PC-3 (cell line): ENCODE results near the gene DNHD1. TPM values are rescaled to one million over a fixed set of nuclear protein-coding genes. Genes with fewer than 3 reads are reported as not detected.

Experiments used
- ATAC-seq: fragments of 200-7000 bp; cut with Tn5 transposase; 2 replicates; pipeline ENCODE4 v1.9.1; 2020; ENCODE audit warnings: mild to moderate bottlenecking, moderate library complexity
- BruUV-seq: library from RNA; stranded (reverse); fragments of 400-500 nt; replicated peaks from 2 replicates; lab custom pipeline; 2021; lab: Mats Ljungman, UMichigan
- CTCF ChIA-PET: fragments of 300-600 bp; sonication (Branson Sonifier 250); formaldehyde crosslinking; loops from one replicate; lab custom pipeline; 2022; ENCODE audit warnings: antibody characterized with exemption; lab: Charles Lee
- POLR2A ChIA-PET: fragments of 300-600 bp; sonication (Branson Sonifier 250); formaldehyde crosslinking; loops from one replicate; lab custom pipeline; 2022; ENCODE audit warnings: antibody characterized with exemption; ENCODE audit not compliant: unreplicated experiment; lab: Charles Lee
- DNase-seq: peaks from one replicate; pipeline ENCODE4 v3.0.0-alpha.2; 2015
- H2AFZ ChIP-seq: fragments of 300-600 bp; sonication (generic); 2 replicates; pipeline ENCODE4 v1.6.0; 2016; ENCODE audit warnings: antibody characterized with exemption, low read length
- H3F3A ChIP-seq: fragments of 300-600 bp; sonication (generic); one replicate; pipeline ENCODE4 v1.6.0; 2017; ENCODE audit warnings: antibody characterized with exemption, low read length, control low read depth, mild to moderate bottlenecking; ENCODE audit not compliant: unreplicated experiment
- H3K27ac ChIP-seq: fragments of 300-600 bp; sonication (generic); 2 replicates; pipeline ENCODE4 v1.5.1; 2016; ENCODE audit warnings: mild to moderate bottlenecking, low read length
- H3K27me3 ChIP-seq: fragments of 300-600 bp; sonication (generic); 2 replicates; pipeline ENCODE4 v1.6.1; 2016; ENCODE audit warnings: low read length, mixed read lengths
- H3K36me3 ChIP-seq: fragments of 300-600 bp; sonication (generic); 2 replicates; pipeline ENCODE4 v1.6.1; 2016; ENCODE audit warnings: low read depth, mixed run types, low read length, mixed read lengths
- H3K4me1 ChIP-seq: fragments of 300-600 bp; sonication (generic); 2 replicates; pipeline ENCODE4 v1.5.1; 2016; ENCODE audit warnings: low read length; ENCODE audit not compliant: insufficient read depth
- H3K4me2 ChIP-seq: fragments of 300-600 bp; sonication (generic); 2 replicates; pipeline ENCODE4 v1.6.0; 2016; ENCODE audit warnings: low read length
- H3K4me3 ChIP-seq: fragments of 300-600 bp; sonication (generic); 2 replicates; pipeline ENCODE4 v1.5.1; 2016; ENCODE audit warnings: mild to moderate bottlenecking, low read length, mixed read lengths
- H3K79me2 ChIP-seq: fragments of 300-600 bp; sonication (generic); 2 replicates; pipeline ENCODE4 v1.6.1; 2017; ENCODE audit warnings: low read length, mixed read lengths
- H3K9ac ChIP-seq: fragments of 300-600 bp; sonication (generic); 2 replicates; pipeline ENCODE4 v1.6.0; 2016; ENCODE audit warnings: mild to moderate bottlenecking, low read length
- H3K9me2 ChIP-seq: fragments of 300-600 bp; sonication (generic); replicated peaks from 2 replicates; pipeline ENCODE4 v1.6.1; 2016; ENCODE audit warnings: mixed run types, low read length, mixed read lengths
- H3K9me3 ChIP-seq: fragments of 300-600 bp; sonication (generic); 2 replicates; pipeline ENCODE4 v1.6.1; 2016; ENCODE audit warnings: low read length, mixed read lengths
- H4K20me1 ChIP-seq: fragments of 300-600 bp; sonication (generic); 2 replicates; pipeline ENCODE4 v1.6.1; 2016; ENCODE audit warnings: low read length, mixed read lengths
- EZH2 ChIP-seq: fragments of 300-600 bp; sonication (generic); IDR thresholded peaks from one replicate; pipeline ENCODE4 v1.6.1; 2017; ENCODE audit warnings: antibody characterized with exemption, mild to moderate bottlenecking, low read length; ENCODE audit not compliant: unreplicated experiment
- EZH2phosphoT487 ChIP-seq: fragments of 300-600 bp; sonication (generic); IDR thresholded peaks from 2 replicates; pipeline ENCODE4 v1.6.1; 2018; ENCODE audit warnings: mild to moderate bottlenecking, antibody characterized with exemption, low read length, borderline replicate concordance
- intact Hi-C: fragments of 100-400 bp; cut with micrococcal nuclease; formaldehyde crosslinking; loops from 2 replicates; pipeline ENCODE4 v1.9.0; 2023
- total RNA-seq: library from RNA; depleted of rRNA; stranded (reverse); fragments of >200 nt; gene quantifications from 2 replicates; pipeline ENCODE4 v1.2.3, GENCODE V29; 2014
- TF ChIP-seq, protein P1 (sequence below): fragments of 300-600 bp; sonication (generic); conservative IDR thresholded peaks from 2 replicates; pipeline ENCODE4 v1.5.1; 2017; ENCODE audit warnings: antibody characterized with exemption, low read depth, mild to moderate bottlenecking, low read length

Gene DNHD1
- total RNA-seq, 1 experiment from 2014 or later = 9.3 TPM

DNA sequence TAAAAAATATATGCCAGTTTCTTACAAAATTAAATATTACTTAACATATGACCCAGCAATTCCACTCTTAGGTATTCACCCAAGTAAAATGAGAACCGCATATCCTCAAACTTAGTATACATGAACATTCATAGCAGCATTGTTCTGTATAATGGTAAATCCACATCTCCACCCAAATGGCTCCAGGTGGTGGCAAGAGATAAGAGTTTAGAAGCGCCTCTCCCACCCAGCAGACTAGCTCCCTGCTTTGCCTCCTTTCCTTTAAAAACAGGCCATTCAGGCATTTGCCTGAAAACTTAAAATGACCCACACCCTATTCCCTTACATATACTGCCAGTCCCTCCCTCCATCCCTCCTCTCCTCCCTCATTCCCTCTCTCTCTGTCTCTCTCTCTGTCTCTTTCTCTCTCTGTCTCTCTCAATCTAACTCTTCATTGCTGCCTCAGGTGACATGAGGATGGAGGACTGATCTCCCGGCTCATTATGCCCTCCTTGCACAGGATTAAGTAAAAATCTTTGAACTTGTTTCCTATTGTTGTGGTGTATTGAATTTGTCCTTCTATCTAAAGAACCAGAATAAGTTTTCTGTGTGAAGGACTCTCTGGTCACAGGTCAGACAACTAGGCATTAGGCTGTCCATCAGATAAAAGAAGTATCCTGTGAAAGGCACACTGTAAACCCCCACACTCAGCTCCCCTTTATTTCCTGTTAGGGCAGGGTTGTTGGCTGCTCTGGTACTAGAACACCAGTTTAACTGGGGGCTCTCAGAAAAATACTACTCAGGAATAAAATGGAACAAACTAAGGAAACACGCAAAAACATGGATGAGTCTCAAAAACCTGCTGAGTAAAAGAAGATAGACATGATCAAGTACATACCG lies 58.0 kb downstream of the DNHD1 start:
- Histone ChIP-seq H3K9me3 (no peaks in the 10 kb centered on the region), H2AFZ (no peak overlapping the region), H3K79me2 (no peaks in the 10 kb centered on the region), H3K9ac (no peak overlapping the region), H3K4me3 (no peak overlapping the region), H3K9me2 (no peaks in the 10 kb centered on the region), H4K20me1 (no peaks in the 10 kb centered on the region), H3K36me3 (no peaks in the 10 kb centered on the region), H3F3A (no peaks in the 10 kb centered on the region), H3K4me1 (no peaks in the 10 kb centered on the region), H3K27ac (no peak overlapping the region), H3K27me3 (no peaks in the 10 kb centered on the region), H3K4me2 (no peak overlapping the region)
- intact Hi-C loops = no loop called here
- ChIA-PET POLR2A (no interaction called here), CTCF (no interaction called here)
- TF ChIP-seq EZH2phosphoT487 = no peak
- no peak for TF ChIP-seq EZH2
- TF ChIP-seq, protein P1, sequence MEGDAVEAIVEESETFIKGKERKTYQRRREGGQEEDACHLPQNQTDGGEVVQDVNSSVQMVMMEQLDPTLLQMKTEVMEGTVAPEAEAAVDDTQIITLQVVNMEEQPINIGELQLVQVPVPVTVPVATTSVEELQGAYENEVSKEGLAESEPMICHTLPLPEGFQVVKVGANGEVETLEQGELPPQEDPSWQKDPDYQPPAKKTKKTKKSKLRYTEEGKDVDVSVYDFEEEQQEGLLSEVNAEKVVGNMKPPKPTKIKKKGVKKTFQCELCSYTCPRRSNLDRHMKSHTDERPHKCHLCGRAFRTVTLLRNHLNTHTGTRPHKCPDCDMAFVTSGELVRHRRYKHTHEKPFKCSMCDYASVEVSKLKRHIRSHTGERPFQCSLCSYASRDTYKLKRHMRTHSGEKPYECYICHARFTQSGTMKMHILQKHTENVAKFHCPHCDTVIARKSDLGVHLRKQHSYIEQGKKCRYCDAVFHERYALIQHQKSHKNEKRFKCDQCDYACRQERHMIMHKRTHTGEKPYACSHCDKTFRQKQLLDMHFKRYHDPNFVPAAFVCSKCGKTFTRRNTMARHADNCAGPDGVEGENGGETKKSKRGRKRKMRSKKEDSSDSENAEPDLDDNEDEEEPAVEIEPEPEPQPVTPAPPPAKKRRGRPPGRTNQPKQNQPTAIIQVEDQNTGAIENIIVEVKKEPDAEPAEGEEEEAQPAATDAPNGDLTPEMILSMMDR = no peak
- no TSS peak for BruUV-seq
- ATAC-seq (no peak), DNase-seq (no peak)

DNA sequence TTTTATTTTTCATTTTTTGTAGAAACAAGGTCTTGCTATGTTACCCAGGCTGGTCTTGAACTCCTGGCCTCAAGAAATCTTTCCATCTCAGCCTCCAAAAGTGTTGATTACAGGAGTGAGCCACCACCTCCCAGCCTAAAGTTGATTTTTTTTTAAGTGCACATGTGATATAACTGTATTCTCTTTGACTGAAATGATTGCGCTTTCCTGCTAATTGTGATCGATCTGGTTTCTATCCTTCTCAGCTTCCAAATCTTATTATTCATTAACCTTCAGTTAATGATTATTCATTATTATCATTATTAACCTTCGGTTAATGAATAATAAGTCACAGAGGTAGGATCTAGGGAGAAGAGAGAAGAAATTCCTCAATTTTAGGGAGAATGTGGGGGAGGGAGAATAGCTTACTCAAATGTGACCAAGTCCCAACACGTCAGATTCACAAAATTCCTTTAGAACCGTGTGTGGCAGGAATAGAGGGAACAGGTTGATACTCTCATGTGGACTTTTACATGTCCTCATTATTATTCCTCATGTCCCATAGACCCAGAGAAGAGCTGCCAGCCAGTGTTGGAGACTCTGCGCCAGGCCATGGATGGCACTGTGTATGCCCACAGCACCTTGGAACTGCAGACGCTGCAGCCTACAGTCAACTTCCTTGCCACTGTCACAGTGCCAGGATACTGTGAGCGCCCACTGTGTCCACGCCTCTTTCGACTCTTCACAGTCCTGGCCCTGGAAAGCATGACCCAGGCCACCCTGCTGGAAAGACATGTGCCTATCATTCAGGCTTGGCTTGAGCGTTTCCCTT lies 59.3 kb downstream of the DNHD1 start:
- ChIA-PET POLR2A (interaction anchor here (0.6 kb wide), 1 partner anchor 14 kb away, joined by 3 read pairs; no protein-coding TSS in a partner anchor), CTCF (no interaction called here)
- Histone ChIP-seq H3K4me1 (no peaks in the 10 kb centered on the region), H3K9me2 (no peaks in the 10 kb centered on the region), H2AFZ (no peak overlapping the region), H3K36me3 (no peaks in the 10 kb centered on the region), H3K4me2 (no peak overlapping the region), H4K20me1 (no peaks in the 10 kb centered on the region), H3K9ac (no peak overlapping the region), H3K27me3 (no peaks in the 10 kb centered on the region), H3K79me2 (no peaks in the 10 kb centered on the region), H3K4me3 (no peak overlapping the region), H3K27ac (no peak overlapping the region), H3K9me3 (no peaks in the 10 kb centered on the region), H3F3A (no peaks in the 10 kb centered on the region)
- no peak for ATAC-seq
- DNase-seq = no peak
- intact Hi-C loops = no loop called here
- BruUV-seq = no TSS peak
- TF ChIP-seq EZH2phosphoT487 = no peak
- no peak for TF ChIP-seq EZH2
- TF ChIP-seq, protein P1 = no peak
